Neural cell (in vitro differentiated cells): ENCODE results near the gene ARHGAP6. TPM values are rescaled to one million over a fixed set of nuclear protein-coding genes. Genes with fewer than 3 reads are reported as not detected.

ENCODE experiments used
- H2AFZ ChIP-seq: fragments of 200-600, 300-800 bp; sonication (generic), shearing (Covaris generic); 2 replicates; pipeline ENCODE4 v1.6.0; 2014; ENCODE audit warnings: low read depth, mild to moderate bottlenecking, antibody characterized with exemption, low read length, moderate library complexity
- H3F3A ChIP-seq: fragments of 200-600 bp; shearing (Covaris generic); 2 replicates; pipeline ENCODE4 v1.6.1; 2016; ENCODE audit warnings: mild to moderate bottlenecking, moderate library complexity, mixed read lengths, antibody characterized with exemption, low read length; ENCODE audit not compliant: insufficient read depth, poor library complexity, severe bottlenecking
- H3K27ac ChIP-seq: fragments of 200-600, 300-800 bp; sonication (generic), shearing (Covaris generic); 2 replicates; pipeline ENCODE4 v1.5.1; 2014; ENCODE audit warnings: mild to moderate bottlenecking, low read length, moderate library complexity
- H3K27me3 ChIP-seq: fragments of 300-800, 200-600 bp; sonication (generic), shearing (Covaris generic); 2 replicates; pipeline ENCODE4 v1.6.0; 2014; ENCODE audit warnings: mild to moderate bottlenecking, low read depth, low read length, moderate library complexity; ENCODE audit not compliant: insufficient read depth
- H3K36me3 ChIP-seq: fragments of 300-800, 200-600 bp; sonication (generic), shearing (Covaris generic); 2 replicates; pipeline ENCODE4 v1.5.1; 2014; ENCODE audit warnings: mild to moderate bottlenecking, antibody characterized with exemption, low read length, moderate library complexity; ENCODE audit not compliant: insufficient read depth
- H3K4me2 ChIP-seq: fragments of 300-800, 200-600 bp; sonication (generic), shearing (Covaris generic); 2 replicates; pipeline ENCODE4 v1.6.0; 2014; ENCODE audit warnings: mild to moderate bottlenecking, low read length
- H3K4me3 ChIP-seq: fragments of 300-800, 200-600 bp; sonication (generic), shearing (Covaris generic); 2 replicates; pipeline ENCODE4 v1.5.1; 2014; ENCODE audit warnings: mild to moderate bottlenecking, low read length, moderate library complexity
- H3K79me2 ChIP-seq: fragments of 200-600 bp; shearing (Covaris generic); replicated peaks from 2 replicates; pipeline ENCODE4 v1.6.0; 2014; ENCODE audit warnings: mild to moderate bottlenecking, low read length, moderate library complexity; ENCODE audit not compliant: insufficient read depth
- H3K9ac ChIP-seq: fragments of 300-800, 200-600 bp; sonication (generic), shearing (Covaris generic); 2 replicates; pipeline ENCODE4 v1.6.1; 2016; ENCODE audit warnings: mild to moderate bottlenecking, low read length, mixed read lengths
- H3K9me2 ChIP-seq: fragments of 200-600 bp; shearing (Covaris generic); 2 replicates; pipeline ENCODE4 v1.6.1; 2016; ENCODE audit warnings: mild to moderate bottlenecking, low read length, mixed read lengths; ENCODE audit not compliant: insufficient read depth
- H3K9me3 ChIP-seq: fragments of 200-600, 300-800 bp; sonication (generic), shearing (Covaris generic); 2 replicates; pipeline ENCODE4 v1.6.1; 2016; ENCODE audit warnings: mild to moderate bottlenecking, mixed run types, low read length, moderate library complexity, mixed read lengths
- H4K20me1 ChIP-seq: fragments of 200-600 bp; shearing (Covaris generic); 2 replicates; pipeline ENCODE4 v1.6.1; 2016; ENCODE audit warnings: mild to moderate bottlenecking, mixed run types; ENCODE audit not compliant: insufficient read depth
- EP300 ChIP-seq: fragments of 450-650 bp; conservative IDR thresholded peaks from 2 replicates; pipeline ENCODE4 v1.6.1; 2014; ENCODE audit warnings: antibody characterized with exemption, mild to moderate bottlenecking, moderate library complexity; ENCODE audit not compliant: poor library complexity, severe bottlenecking
- EZH2 ChIP-seq: fragments of 200-600, 300-800 bp; shearing (Covaris generic), sonication (generic); IDR thresholded peaks from 2 replicates; pipeline ENCODE4 v1.6.1; 2014; ENCODE audit warnings: antibody characterized with exemption, low read length, borderline replicate concordance, mild to moderate bottlenecking; ENCODE audit not compliant: insufficient read depth, poor library complexity, severe bottlenecking
- MXI1 ChIP-seq: fragments of 450-650 bp; conservative IDR thresholded peaks from 2 replicates; pipeline ENCODE4 v1.6.1; 2014; ENCODE audit warnings: antibody characterized with exemption, mild to moderate bottlenecking; ENCODE audit not compliant: poor library complexity, severe bottlenecking
- POLR2AphosphoS5 ChIP-seq: IDR thresholded peaks from 2 replicates; pipeline ENCODE4 v1.6.1; 2012
- RAD21 ChIP-seq: fragments of 450-650 bp; conservative IDR thresholded peaks from 2 replicates; pipeline ENCODE4 v1.6.1; 2014; ENCODE audit warnings: antibody characterized with exemption, mild to moderate bottlenecking, moderate library complexity
- SMC3 ChIP-seq: fragments of 450-650 bp; conservative IDR thresholded peaks from 2 replicates; pipeline ENCODE4 v1.6.1; 2014; ENCODE audit warnings: antibody characterized with exemption, mild to moderate bottlenecking, moderate library complexity; ENCODE audit not compliant: poor library complexity
- TAF1 ChIP-seq: IDR thresholded peaks from 2 replicates; pipeline ENCODE4 v1.6.1; 2012; ENCODE audit warnings: low read depth
- polyA plus RNA-seq: library from polyadenylated mRNA; depleted of rRNA; stranded (reverse); fragments of >200 nt; gene quantifications from 2 replicates; pipeline ENCODE4 v1.2.3, GENCODE V29; 2014
- TF ChIP-seq, protein P1 (sequence below): fragments of 450-650 bp; IDR thresholded peaks from 2 replicates; pipeline ENCODE4 v1.5.1; 2014; ENCODE audit warnings: antibody characterized with exemption, mild to moderate bottlenecking, moderate library complexity; ENCODE audit not compliant: poor library complexity, severe bottlenecking
- TF ChIP-seq, protein P2 (sequence below): IDR thresholded peaks from 2 replicates; pipeline ENCODE4 v1.6.1; 2012; ENCODE audit warnings: borderline replicate concordance

Gene ARHGAP6
- polyA plus RNA-seq, 1 donor from 2014 or later: 0.40 TPM

DNA sequence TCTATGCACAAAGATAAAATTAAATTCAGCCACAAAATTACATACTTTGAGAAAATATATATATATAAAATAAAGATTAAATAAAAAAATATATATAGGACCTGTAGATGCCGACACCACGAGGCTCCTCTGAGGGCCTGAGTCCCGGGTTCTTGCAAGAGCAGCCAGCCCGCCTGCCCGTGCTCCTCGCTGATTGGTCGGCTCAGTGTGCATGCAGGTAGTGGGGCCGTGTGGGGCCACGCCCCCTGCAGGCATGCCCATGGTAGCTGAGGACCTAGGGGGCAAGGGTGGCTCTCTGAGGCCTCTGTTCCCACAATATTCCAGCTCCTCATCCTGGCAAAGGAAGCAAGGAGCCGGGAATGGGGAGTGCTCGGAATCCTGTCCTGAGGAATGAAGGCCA is 453.0 kb downstream of the ARHGAP6 start:
- no peaks in the 10 kb centered on the region for H3K9me3 ChIP-seq
- H3K79me2 ChIP-seq: no peaks in the 10 kb centered on the region
- TF ChIP-seq EZH2: no peak
- no peak for TF ChIP-seq TAF1
- TF ChIP-seq, protein P1, sequence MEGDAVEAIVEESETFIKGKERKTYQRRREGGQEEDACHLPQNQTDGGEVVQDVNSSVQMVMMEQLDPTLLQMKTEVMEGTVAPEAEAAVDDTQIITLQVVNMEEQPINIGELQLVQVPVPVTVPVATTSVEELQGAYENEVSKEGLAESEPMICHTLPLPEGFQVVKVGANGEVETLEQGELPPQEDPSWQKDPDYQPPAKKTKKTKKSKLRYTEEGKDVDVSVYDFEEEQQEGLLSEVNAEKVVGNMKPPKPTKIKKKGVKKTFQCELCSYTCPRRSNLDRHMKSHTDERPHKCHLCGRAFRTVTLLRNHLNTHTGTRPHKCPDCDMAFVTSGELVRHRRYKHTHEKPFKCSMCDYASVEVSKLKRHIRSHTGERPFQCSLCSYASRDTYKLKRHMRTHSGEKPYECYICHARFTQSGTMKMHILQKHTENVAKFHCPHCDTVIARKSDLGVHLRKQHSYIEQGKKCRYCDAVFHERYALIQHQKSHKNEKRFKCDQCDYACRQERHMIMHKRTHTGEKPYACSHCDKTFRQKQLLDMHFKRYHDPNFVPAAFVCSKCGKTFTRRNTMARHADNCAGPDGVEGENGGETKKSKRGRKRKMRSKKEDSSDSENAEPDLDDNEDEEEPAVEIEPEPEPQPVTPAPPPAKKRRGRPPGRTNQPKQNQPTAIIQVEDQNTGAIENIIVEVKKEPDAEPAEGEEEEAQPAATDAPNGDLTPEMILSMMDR: no peak
- no peak for TF ChIP-seq SMC3
- TF ChIP-seq MXI1: no peak
- TF ChIP-seq, protein P2, sequence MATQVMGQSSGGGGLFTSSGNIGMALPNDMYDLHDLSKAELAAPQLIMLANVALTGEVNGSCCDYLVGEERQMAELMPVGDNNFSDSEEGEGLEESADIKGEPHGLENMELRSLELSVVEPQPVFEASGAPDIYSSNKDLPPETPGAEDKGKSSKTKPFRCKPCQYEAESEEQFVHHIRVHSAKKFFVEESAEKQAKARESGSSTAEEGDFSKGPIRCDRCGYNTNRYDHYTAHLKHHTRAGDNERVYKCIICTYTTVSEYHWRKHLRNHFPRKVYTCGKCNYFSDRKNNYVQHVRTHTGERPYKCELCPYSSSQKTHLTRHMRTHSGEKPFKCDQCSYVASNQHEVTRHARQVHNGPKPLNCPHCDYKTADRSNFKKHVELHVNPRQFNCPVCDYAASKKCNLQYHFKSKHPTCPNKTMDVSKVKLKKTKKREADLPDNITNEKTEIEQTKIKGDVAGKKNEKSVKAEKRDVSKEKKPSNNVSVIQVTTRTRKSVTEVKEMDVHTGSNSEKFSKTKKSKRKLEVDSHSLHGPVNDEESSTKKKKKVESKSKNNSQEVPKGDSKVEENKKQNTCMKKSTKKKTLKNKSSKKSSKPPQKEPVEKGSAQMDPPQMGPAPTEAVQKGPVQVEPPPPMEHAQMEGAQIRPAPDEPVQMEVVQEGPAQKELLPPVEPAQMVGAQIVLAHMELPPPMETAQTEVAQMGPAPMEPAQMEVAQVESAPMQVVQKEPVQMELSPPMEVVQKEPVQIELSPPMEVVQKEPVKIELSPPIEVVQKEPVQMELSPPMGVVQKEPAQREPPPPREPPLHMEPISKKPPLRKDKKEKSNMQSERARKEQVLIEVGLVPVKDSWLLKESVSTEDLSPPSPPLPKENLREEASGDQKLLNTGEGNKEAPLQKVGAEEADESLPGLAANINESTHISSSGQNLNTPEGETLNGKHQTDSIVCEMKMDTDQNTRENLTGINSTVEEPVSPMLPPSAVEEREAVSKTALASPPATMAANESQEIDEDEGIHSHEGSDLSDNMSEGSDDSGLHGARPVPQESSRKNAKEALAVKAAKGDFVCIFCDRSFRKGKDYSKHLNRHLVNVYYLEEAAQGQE: no peak
- TF ChIP-seq EP300: no peak
- no peak for TF ChIP-seq RAD21
- TF ChIP-seq POLR2AphosphoS5: no peak
- H3K9ac ChIP-seq: no peak overlapping the region
- H3K27me3 ChIP-seq: no peaks in the 10 kb centered on the region
- no peaks in the 10 kb centered on the region for H4K20me1 ChIP-seq
- H3K9me2 ChIP-seq: no peaks in the 10 kb centered on the region
- H3K36me3 ChIP-seq: no peaks in the 10 kb centered on the region
- H2AFZ ChIP-seq: no peak overlapping the region
- no peak overlapping the region for H3K4me3 ChIP-seq
- H3F3A ChIP-seq: no peaks in the 10 kb centered on the region
- no peak overlapping the region for H3K4me2 ChIP-seq
- no peak overlapping the region for H3K27ac ChIP-seq

DNA sequence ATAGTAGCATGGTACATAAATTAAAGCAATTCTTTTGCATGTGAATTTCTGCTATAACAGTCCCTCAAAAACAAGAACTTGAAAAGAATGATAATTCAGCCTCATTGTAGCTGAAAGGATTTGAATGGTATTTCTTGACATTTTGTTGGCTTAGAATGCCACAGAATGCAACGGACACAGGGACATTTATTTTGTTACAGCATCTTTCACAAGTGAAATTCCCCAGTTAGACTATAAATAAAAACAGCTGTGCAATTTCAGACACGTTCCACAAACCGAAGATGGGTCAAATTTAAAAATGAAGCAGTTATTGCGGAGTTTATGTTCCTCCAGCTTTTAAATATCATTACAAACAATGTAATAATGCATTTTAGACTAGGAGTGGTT is 455.3 kb downstream of the ARHGAP6 start:
- Histone ChIP-seq H2AFZ (no peak overlapping the region), H3K9ac (no peak overlapping the region), H4K20me1 (no peaks in the 10 kb centered on the region), H3K9me2 (no peaks in the 10 kb centered on the region), H3K4me2 (no peak overlapping the region), H3K27me3 (no peaks in the 10 kb centered on the region), H3K9me3 (no peaks in the 10 kb centered on the region), H3K79me2 (no peaks in the 10 kb centered on the region), H3K27ac (no peak overlapping the region), H3K36me3 (no peaks in the 10 kb centered on the region), H3K4me3 (no peak overlapping the region), H3F3A (no peaks in the 10 kb centered on the region)
- TF ChIP-seq, protein P1: no peak
- TF ChIP-seq SMC3: no peak
- TF ChIP-seq, protein P2: no peak
- TF ChIP-seq POLR2AphosphoS5: no peak
- no peak for TF ChIP-seq EZH2
- TF ChIP-seq EP300: no peak
- TF ChIP-seq TAF1: no peak
- TF ChIP-seq MXI1: no peak
- no peak for TF ChIP-seq RAD21
